ENCODE results near the gene SLC6A6.

DNA sequence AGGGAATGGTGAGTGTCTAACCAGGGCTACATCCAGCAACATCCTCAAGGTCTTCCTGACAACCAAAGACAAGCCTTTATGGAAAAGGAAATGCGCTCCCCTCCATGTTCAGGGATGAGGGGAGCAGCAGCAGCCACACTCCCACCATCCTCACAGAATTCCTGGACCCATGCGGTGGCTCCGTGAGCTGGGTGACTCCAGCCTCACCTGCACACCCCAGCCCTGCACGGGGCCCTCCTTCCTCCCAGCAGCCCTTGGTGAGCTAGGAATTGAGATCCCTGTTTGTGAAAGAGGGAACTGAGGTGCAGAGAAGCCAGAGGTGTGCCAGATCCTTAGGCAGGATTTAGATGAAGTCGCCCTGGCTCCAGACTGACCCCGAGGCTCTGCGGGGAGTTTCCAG, 85.4 kb downstream of the SLC6A6 start:
- TF ChIP-seq RAD21 (IDR thresholded peaks at IDR 0.05) (no peak), EGR1 (IDR thresholded peaks at IDR 0.05; ENCODE audit: low read depth in 2 of 2) (no peak), NR2F2 (IDR thresholded peaks at IDR 0.05) (no peak), HNF4G (IDR thresholded peaks at IDR 0.05) (no peak), YY1 (IDR thresholded peaks at IDR 0.05) (no peak), SP1 (IDR thresholded peaks at IDR 0.05) (no peak), TAF1 (conservative IDR thresholded peaks at IDR 0.05) (no peak), RXRA (IDR thresholded peaks at IDR 0.05) (no peak)
- TF ChIP-seq, protein P1, sequence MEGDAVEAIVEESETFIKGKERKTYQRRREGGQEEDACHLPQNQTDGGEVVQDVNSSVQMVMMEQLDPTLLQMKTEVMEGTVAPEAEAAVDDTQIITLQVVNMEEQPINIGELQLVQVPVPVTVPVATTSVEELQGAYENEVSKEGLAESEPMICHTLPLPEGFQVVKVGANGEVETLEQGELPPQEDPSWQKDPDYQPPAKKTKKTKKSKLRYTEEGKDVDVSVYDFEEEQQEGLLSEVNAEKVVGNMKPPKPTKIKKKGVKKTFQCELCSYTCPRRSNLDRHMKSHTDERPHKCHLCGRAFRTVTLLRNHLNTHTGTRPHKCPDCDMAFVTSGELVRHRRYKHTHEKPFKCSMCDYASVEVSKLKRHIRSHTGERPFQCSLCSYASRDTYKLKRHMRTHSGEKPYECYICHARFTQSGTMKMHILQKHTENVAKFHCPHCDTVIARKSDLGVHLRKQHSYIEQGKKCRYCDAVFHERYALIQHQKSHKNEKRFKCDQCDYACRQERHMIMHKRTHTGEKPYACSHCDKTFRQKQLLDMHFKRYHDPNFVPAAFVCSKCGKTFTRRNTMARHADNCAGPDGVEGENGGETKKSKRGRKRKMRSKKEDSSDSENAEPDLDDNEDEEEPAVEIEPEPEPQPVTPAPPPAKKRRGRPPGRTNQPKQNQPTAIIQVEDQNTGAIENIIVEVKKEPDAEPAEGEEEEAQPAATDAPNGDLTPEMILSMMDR (IDR thresholded peaks at IDR 0.05; ENCODE audit: low read depth, low read length, missing input control): no peak
- TF ChIP-seq, protein P2, sequence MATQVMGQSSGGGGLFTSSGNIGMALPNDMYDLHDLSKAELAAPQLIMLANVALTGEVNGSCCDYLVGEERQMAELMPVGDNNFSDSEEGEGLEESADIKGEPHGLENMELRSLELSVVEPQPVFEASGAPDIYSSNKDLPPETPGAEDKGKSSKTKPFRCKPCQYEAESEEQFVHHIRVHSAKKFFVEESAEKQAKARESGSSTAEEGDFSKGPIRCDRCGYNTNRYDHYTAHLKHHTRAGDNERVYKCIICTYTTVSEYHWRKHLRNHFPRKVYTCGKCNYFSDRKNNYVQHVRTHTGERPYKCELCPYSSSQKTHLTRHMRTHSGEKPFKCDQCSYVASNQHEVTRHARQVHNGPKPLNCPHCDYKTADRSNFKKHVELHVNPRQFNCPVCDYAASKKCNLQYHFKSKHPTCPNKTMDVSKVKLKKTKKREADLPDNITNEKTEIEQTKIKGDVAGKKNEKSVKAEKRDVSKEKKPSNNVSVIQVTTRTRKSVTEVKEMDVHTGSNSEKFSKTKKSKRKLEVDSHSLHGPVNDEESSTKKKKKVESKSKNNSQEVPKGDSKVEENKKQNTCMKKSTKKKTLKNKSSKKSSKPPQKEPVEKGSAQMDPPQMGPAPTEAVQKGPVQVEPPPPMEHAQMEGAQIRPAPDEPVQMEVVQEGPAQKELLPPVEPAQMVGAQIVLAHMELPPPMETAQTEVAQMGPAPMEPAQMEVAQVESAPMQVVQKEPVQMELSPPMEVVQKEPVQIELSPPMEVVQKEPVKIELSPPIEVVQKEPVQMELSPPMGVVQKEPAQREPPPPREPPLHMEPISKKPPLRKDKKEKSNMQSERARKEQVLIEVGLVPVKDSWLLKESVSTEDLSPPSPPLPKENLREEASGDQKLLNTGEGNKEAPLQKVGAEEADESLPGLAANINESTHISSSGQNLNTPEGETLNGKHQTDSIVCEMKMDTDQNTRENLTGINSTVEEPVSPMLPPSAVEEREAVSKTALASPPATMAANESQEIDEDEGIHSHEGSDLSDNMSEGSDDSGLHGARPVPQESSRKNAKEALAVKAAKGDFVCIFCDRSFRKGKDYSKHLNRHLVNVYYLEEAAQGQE (IDR thresholded peaks at IDR 0.05): no peak
- TF ChIP-seq, protein P3, sequence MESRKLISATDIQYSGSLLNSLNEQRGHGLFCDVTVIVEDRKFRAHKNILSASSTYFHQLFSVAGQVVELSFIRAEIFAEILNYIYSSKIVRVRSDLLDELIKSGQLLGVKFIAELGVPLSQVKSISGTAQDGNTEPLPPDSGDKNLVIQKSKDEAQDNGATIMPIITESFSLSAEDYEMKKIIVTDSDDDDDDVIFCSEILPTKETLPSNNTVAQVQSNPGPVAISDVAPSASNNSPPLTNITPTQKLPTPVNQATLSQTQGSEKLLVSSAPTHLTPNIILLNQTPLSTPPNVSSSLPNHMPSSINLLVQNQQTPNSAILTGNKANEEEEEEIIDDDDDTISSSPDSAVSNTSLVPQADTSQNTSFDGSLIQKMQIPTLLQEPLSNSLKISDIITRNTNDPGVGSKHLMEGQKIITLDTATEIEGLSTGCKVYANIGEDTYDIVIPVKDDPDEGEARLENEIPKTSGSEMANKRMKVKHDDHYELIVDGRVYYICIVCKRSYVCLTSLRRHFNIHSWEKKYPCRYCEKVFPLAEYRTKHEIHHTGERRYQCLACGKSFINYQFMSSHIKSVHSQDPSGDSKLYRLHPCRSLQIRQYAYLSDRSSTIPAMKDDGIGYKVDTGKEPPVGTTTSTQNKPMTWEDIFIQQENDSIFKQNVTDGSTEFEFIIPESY (IDR thresholded peaks at IDR 0.05): no peak
- TF ChIP-seq, protein P4, sequence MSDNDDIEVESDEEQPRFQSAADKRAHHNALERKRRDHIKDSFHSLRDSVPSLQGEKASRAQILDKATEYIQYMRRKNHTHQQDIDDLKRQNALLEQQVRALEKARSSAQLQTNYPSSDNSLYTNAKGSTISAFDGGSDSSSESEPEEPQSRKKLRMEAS (IDR thresholded peaks at IDR 0.05): no peak
- TF ChIP-seq, protein P5, sequence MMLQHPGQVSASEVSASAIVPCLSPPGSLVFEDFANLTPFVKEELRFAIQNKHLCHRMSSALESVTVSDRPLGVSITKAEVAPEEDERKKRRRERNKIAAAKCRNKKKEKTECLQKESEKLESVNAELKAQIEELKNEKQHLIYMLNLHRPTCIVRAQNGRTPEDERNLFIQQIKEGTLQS (IDR thresholded peaks at IDR 0.05): no peak

All from liver (tissue), 3 donors.